WTC11 (cell line): Measurements from ENCODE around the gene HPSE2. TPM values are rescaled to one million over a fixed set of nuclear protein-coding genes. Genes with fewer than 3 reads are reported as not detected.

Experiments
- ATAC-seq: fragments of 200-7000 bp; cut with Tn5 transposase; 2 replicates; pipeline ENCODE4 v1.10.0; 2021; ENCODE audit warnings: mild to moderate bottlenecking, moderate library complexity
- CTCF ChIA-PET: fragments of 300-600 bp; sonication (Branson Sonifier 250); formaldehyde crosslinking; loops from one replicate; lab custom pipeline; 2021; ENCODE audit warnings: antibody characterized with exemption; lab: Charles Lee
- POLR2A ChIA-PET: fragments of 350-600 bp; sonication (Branson Sonifier 250); formaldehyde crosslinking; loops from one replicate; lab custom pipeline; 2021; ENCODE audit warnings: antibody characterized with exemption; lab: Charles Lee
- DNase-seq: peaks from one replicate; pipeline ENCODE4 v3.0.0; 2021; ENCODE audit warnings: low spot score
- H3K27ac Mint-ChIP-seq: 2 replicates; pipeline ENCODE4 v1.8.0; 2021; ENCODE audit warnings: mixed read lengths
- H3K27me3 Mint-ChIP-seq: 2 replicates; pipeline ENCODE4 v1.8.0; 2021; ENCODE audit warnings: low read depth, mild to moderate bottlenecking, moderate library complexity, mixed read lengths
- H3K36me3 Mint-ChIP-seq: 2 replicates; pipeline ENCODE4 v1.8.0; 2021; ENCODE audit warnings: mixed read lengths
- H3K4me1 Mint-ChIP-seq: 2 replicates; pipeline ENCODE4 v1.8.0; 2022; ENCODE audit warnings: mixed read lengths
- H3K4me3 Mint-ChIP-seq: 2 replicates; pipeline ENCODE4 v1.8.0; 2021; ENCODE audit warnings: mild to moderate bottlenecking, moderate library complexity, mixed read lengths
- H3K9me3 Mint-ChIP-seq: 2 replicates; pipeline ENCODE4 v1.8.0; 2021; ENCODE audit warnings: mixed read lengths
- ATF1 ChIP-seq: sonication (generic); formaldehyde crosslinking; IDR thresholded peaks from 2 replicates; pipeline ENCODE4 v1.8.1; 2023; ENCODE audit warnings: mild to moderate bottlenecking, moderate library complexity, missing genetic modification reagents
- CREM ChIP-seq: sonication (generic); formaldehyde crosslinking; IDR thresholded peaks from 2 replicates; pipeline ENCODE4 v1.8.1; 2022; ENCODE audit warnings: mild to moderate bottlenecking, missing genetic modification reagents, moderate library complexity
- CTCF ChIP-seq: fragments of 200-600 bp; IDR thresholded peaks from 2 replicates; pipeline ENCODE4 v1.8.0; 2022; ENCODE audit warnings: antibody characterized with exemption
- E2F1 ChIP-seq: sonication (generic); formaldehyde crosslinking; IDR thresholded peaks from 2 replicates; pipeline ENCODE4 v1.8.0; 2022; ENCODE audit warnings: mild to moderate bottlenecking, missing genetic modification reagents
- ELF4 ChIP-seq: sonication (generic); formaldehyde crosslinking; IDR thresholded peaks from 2 replicates; pipeline ENCODE4 v1.8.1; 2022; ENCODE audit warnings: low read depth, mild to moderate bottlenecking, moderate library complexity, missing genetic modification reagents
- EMX1 ChIP-seq: fragments of 250-450 bp; sonication (Bioruptor Pico); IDR thresholded peaks from 2 replicates; pipeline ENCODE4 v1.8.0; 2021; ENCODE audit warnings: mild to moderate bottlenecking
- ERG ChIP-seq: fragments of 250-450 bp; sonication (Bioruptor Pico); IDR thresholded peaks from 2 replicates; pipeline ENCODE4 v1.8.0; 2021; ENCODE audit warnings: mild to moderate bottlenecking
- ETV6 ChIP-seq: sonication (generic); formaldehyde crosslinking; IDR thresholded peaks from 2 replicates; pipeline ENCODE4 v1.8.1; 2022; ENCODE audit warnings: mild to moderate bottlenecking, missing genetic modification reagents
- FOXK1 ChIP-seq: sonication (generic); formaldehyde crosslinking; IDR thresholded peaks from 2 replicates; pipeline ENCODE4 v1.8.0; 2022; ENCODE audit warnings: mild to moderate bottlenecking, moderate library complexity, missing genetic modification reagents
- FOXP1 ChIP-seq: sonication (generic); formaldehyde crosslinking; IDR thresholded peaks from 2 replicates; pipeline ENCODE4 v1.8.0; 2022; ENCODE audit warnings: missing genetic modification reagents, mild to moderate bottlenecking, moderate library complexity, borderline replicate concordance
- GTF2I ChIP-seq: fragments of 250-450 bp; sonication (Bioruptor Pico); conservative IDR thresholded peaks from 2 replicates; pipeline ENCODE4 v1.4.0; 2021; ENCODE audit warnings: mild to moderate bottlenecking
- MAX ChIP-seq: sonication (generic); formaldehyde crosslinking; IDR thresholded peaks from 2 replicates; pipeline ENCODE4 v1.8.0; 2022; ENCODE audit warnings: mild to moderate bottlenecking, missing genetic modification reagents
- MLX ChIP-seq: sonication (generic); formaldehyde crosslinking; IDR thresholded peaks from 2 replicates; pipeline ENCODE4 v1.8.1; 2023; ENCODE audit warnings: mild to moderate bottlenecking, missing genetic modification reagents, moderate library complexity
- MXD4 ChIP-seq: fragments of 250-450 bp; sonication (Bioruptor Pico); IDR thresholded peaks from 2 replicates; pipeline ENCODE4 v1.8.0; 2021; ENCODE audit warnings: mild to moderate bottlenecking, moderate library complexity, borderline replicate concordance
- MYBL2 ChIP-seq: sonication (generic); formaldehyde crosslinking; IDR thresholded peaks from 2 replicates; pipeline ENCODE4 v1.8.1; 2023; ENCODE audit warnings: mild to moderate bottlenecking, moderate library complexity, missing genetic modification reagents
- RORB ChIP-seq: fragments of 250-450 bp; sonication (Bioruptor Pico); IDR thresholded peaks from 2 replicates; pipeline ENCODE4 v1.9.0; 2021; ENCODE audit warnings: mild to moderate bottlenecking
- SP1 ChIP-seq: sonication (generic); formaldehyde crosslinking; conservative IDR thresholded peaks from 2 replicates; pipeline ENCODE4 v1.8.1; 2022; ENCODE audit warnings: missing genetic modification reagents
- TP53 ChIP-seq: sonication (generic); formaldehyde crosslinking; IDR thresholded peaks from 2 replicates; pipeline ENCODE4 v1.8.1; 2023; ENCODE audit warnings: mild to moderate bottlenecking, missing genetic modification reagents
- ZNF219 ChIP-seq: sonication (generic); formaldehyde crosslinking; IDR thresholded peaks from 2 replicates; pipeline ENCODE4 v1.8.0; 2023; ENCODE audit warnings: missing genetic modification reagents, mild to moderate bottlenecking, borderline replicate concordance
- ZNF416 ChIP-seq: fragments of 250-450 bp; sonication (Bioruptor Pico); IDR thresholded peaks from 2 replicates; pipeline ENCODE4 v1.9.0; 2021; ENCODE audit warnings: mild to moderate bottlenecking, inconsistent platforms
- ZNF512 ChIP-seq: sonication (generic); formaldehyde crosslinking; IDR thresholded peaks from 2 replicates; pipeline ENCODE4 v1.8.1; 2022; ENCODE audit warnings: missing genetic modification reagents, borderline replicate concordance
- ZSCAN18 ChIP-seq: fragments of 250-450 bp; sonication (Bioruptor Pico); IDR thresholded peaks from 2 replicates; pipeline ENCODE4 v2.1.2; 2022; ENCODE audit warnings: mild to moderate bottlenecking, moderate library complexity
- total RNA-seq: library from RNA; stranded (reverse); gene quantifications from 3 replicates; pipeline ENCODE4 v1.2.3, GENCODE V29; 2021

The HPSE2 gene
- total RNA-seq, 1 experiment from 2014 or later = 0.66 TPM

- POLR2A ChIA-PET = no interaction called here
- Mint-ChIP-seq H3K4me3 (no peak overlapping the region), H3K36me3 (peaks cover 16% of the 10 kb centered on the region), H3K27ac (no peak overlapping the region), H3K4me1 (peaks cover 3% of the 10 kb centered on the region; the same call in 1 of the 2 replicates), H3K9me3 (peaks cover 36% of the 10 kb centered on the region), H3K27me3 (peaks cover 7% of the 10 kb centered on the region; the same call in 1 of the 2 replicates)
- TF ChIP-seq CTCF (no peak), TP53 (CRISPR knock-in tag) (no peak), GTF2I (no peak), FOXP1 (CRISPR knock-in tag) (no peak), FOXK1 (no peak), ZNF416 (CRISPR knock-in tag) (no peak), EMX1 (CRISPR knock-in tag) (no peak), MXD4 (no peak), E2F1 (CRISPR knock-in tag) (no peak), SP1 (CRISPR knock-in tag) (no peak)
- CTCF ChIA-PET = no interaction called here
- DNase-seq = no peak
- ATAC-seq = no peak
Observed at GRCh38 chr10:99004738-99005137, 230.9 kb downstream of the HPSE2 start.

GRCh38 chr10:99002392-99002791 lies 233.3 kb downstream of the HPSE2 start:
- H3K4me1 Mint-ChIP-seq = no peaks in the 10 kb centered on the region
- CTCF ChIA-PET = no interaction called here
- peaks cover 36% of the 10 kb centered on the region for H3K9me3 Mint-ChIP-seq
- no peak overlapping the region for H3K27ac Mint-ChIP-seq
- no peak overlapping the region for H3K4me3 Mint-ChIP-seq
- peaks cover 7% of the 10 kb centered on the region; the same call in 1 of the 2 replicates for H3K27me3 Mint-ChIP-seq
- peaks cover 16% of the 10 kb centered on the region for H3K36me3 Mint-ChIP-seq
- DNase-seq (no peak), ATAC-seq (no peak)
- POLR2A ChIA-PET = no interaction called here
- TF ChIP-seq MLX = no peak
- TF ChIP-seq ZSCAN18 = no peak
- TF ChIP-seq MYBL2 (CRISPR knock-in tag) = no peak
- TF ChIP-seq ERG = no peak
- no peak for TF ChIP-seq ELF4
- no peak for TF ChIP-seq FOXK1
- TF ChIP-seq CTCF = no peak
- TF ChIP-seq RORB (CRISPR knock-in tag) = no peak
- TF ChIP-seq ZNF512 = no peak
- no peak for TF ChIP-seq ATF1 (CRISPR knock-in tag)
- no peak for TF ChIP-seq CREM (CRISPR knock-in tag)
- TF ChIP-seq ETV6 (CRISPR knock-in tag) = no peak
- TF ChIP-seq ZNF219 = no peak
- TF ChIP-seq MAX (CRISPR knock-in tag) = no peak
